ENCODE measurements around the gene SPG21. TPM values are rescaled to one million over a fixed set of nuclear protein-coding genes. Genes with fewer than 3 reads are reported as not detected.

Gene SPG21, protein sequence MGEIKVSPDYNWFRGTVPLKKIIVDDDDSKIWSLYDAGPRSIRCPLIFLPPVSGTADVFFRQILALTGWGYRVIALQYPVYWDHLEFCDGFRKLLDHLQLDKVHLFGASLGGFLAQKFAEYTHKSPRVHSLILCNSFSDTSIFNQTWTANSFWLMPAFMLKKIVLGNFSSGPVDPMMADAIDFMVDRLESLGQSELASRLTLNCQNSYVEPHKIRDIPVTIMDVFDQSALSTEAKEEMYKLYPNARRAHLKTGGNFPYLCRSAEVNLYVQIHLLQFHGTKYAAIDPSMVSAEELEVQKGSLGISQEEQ
- total RNA-seq: 10 to 100 TPM; 56.0 to 60.4 TPM

GRCh38 chr15:64989416-64990167 is at the start of gene SPG21:
SPG21 (minus strand) TSS chr15:64989914; CDS start chr15:64983569, 6,345 bp downstream.
- Mint-ChIP-seq H3K36me3 (peaks cover 10% of the 10 kb centered on the region), H3K27me3 (no peaks in the 10 kb centered on the region), H3K4me1 (peaks cover 51% of the 10 kb centered on the region), H3K27ac (peak within 1 kb of the TSS; percentile 94), H3K9me3 (ENCODE audit: low read depth) (no peaks in the 10 kb centered on the region), H3K4me3 (peak within 1 kb of the TSS; percentile 92)
- CTCF ChIA-PET: no interaction called here
- ATAC-seq: peak; percentile 94
- peak; percentile 94 for DNase-seq

- H3K27ac Mint-ChIP-seq: no peak overlapping the region
- H3K36me3 Mint-ChIP-seq: no peaks in the 10 kb centered on the region
- H3K27me3 Mint-ChIP-seq: no peaks in the 10 kb centered on the region
- no peaks in the 10 kb centered on the region for H3K9me3 Mint-ChIP-seq (ENCODE audit: low read depth)
- no peak for ATAC-seq
- CTCF ChIA-PET: interaction anchor here (1.3 kb wide), 1 partner anchor 63 kb away, joined by 3 read pairs; no protein-coding TSS in a partner anchor
- no peak for DNase-seq
- no peak overlapping the region for H3K4me3 Mint-ChIP-seq
- H3K4me1 Mint-ChIP-seq: peaks cover under 1% of the 10 kb centered on the region
Measured at GRCh38 chr15:65038836-65039235, 49.1 kb upstream of the SPG21 start.

GRCh38 chr15:65038428-65038827 is 48.7 kb upstream of the SPG21 start:
- DNase-seq (no peak), ATAC-seq (no peak)
- Mint-ChIP-seq H3K27me3 (no peaks in the 10 kb centered on the region), H3K9me3 (ENCODE audit: low read depth) (no peaks in the 10 kb centered on the region), H3K36me3 (no peaks in the 10 kb centered on the region), H3K27ac (no peak overlapping the region), H3K4me3 (no peak overlapping the region), H3K4me1 (peaks cover 5% of the 10 kb centered on the region)
- CTCF ChIA-PET: interaction anchor here (1.3 kb wide), 1 partner anchor 63 kb away, joined by 3 read pairs; no protein-coding TSS in a partner anchor

DNA sequence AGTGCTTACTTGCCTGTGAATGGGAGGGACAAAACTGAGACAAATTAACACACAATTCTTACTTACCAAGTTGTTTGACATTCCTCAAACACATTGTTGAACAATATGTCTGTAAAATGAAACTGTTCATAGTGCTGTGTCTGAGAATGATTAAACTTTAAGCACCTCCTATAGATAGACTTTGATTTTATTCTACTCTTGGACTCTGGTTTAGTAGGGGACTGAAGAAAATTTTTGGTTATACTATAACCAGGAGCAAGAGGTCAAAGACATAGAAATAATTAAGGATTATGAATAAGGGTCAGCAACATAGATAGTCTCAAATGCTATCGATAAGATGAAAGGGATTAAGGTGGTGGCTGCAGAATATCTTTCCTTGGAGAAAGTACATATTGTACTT is 47.6 kb upstream of the SPG21 start:
- Mint-ChIP-seq H3K36me3 (no peaks in the 10 kb centered on the region), H3K9me3 (ENCODE audit: low read depth) (no peaks in the 10 kb centered on the region), H3K4me3 (no peak overlapping the region), H3K27me3 (peaks cover 7% of the 10 kb centered on the region), H3K4me1 (peaks cover 9% of the 10 kb centered on the region), H3K27ac (no peak overlapping the region)
- CTCF ChIA-PET: no interaction called here
- DNase-seq (no peak), ATAC-seq (no peak)

DNA sequence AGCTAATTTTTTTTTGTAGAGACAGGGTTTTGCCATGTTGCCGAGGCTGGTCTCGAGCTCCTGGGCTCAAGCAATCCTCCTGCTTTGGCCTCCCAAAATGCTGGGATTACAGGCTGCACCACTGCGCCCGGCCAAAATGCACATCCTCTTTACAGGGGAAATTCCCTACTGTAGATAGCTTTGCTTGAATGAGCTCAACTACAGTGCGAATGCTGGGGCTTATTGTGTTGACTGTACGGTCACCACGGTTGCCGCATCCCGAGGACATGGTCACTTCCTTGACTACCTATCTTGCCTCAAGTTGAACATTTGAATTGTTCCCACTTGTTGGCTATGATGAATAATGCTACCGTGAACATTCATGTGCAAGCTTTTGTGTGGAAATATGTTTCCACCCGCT is 45.0 kb upstream of the SPG21 start:
- Mint-ChIP-seq H3K27me3 (peaks cover 20% of the 10 kb centered on the region), H3K36me3 (no peaks in the 10 kb centered on the region), H3K27ac (no peak overlapping the region), H3K9me3 (ENCODE audit: low read depth) (no peaks in the 10 kb centered on the region), H3K4me3 (no peak overlapping the region), H3K4me1 (peaks cover 11% of the 10 kb centered on the region)
- DNase-seq (no peak), ATAC-seq (no peak)
- CTCF ChIA-PET: interaction anchor here (1.0 to 2.3 kb wide), 13 partner anchors 8 to 350 kb away, joined by 3 to 16 read pairs (median 6); partner anchors contain the start of genes PARP16 and PDCD7

DNA sequence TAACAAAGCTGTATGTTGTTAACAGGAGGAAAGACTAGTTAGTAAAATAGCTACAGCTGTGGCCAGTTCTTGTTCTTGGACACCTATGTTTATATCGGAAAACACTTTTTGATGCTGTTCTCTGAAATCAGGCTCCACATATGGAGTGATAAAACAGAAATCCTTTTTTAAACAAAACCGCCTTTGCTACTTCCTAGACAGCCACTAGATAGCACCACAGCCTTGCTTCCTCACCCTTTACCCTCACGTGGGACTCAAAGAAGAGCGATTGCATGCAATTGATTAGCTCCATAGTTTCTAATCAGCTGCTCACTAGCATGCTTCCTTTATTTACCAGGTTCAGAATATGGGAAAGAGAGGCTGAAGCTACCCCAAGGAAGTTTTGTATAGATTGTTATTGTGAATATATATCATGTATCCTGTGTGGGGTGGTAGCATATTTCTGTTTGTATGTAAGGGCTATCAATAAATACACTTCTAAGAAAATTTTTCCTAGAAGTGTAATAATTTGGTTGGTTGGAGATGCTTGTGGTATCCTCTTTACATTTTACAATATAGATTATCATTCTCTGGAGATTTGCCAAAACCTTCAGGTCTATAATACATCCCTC is 44.0 kb upstream of the SPG21 start:
- Mint-ChIP-seq H3K36me3 (no peaks in the 10 kb centered on the region), H3K27ac (no peak overlapping the region), H3K27me3 (peaks cover 20% of the 10 kb centered on the region), H3K4me3 (no peak overlapping the region), H3K4me1 (peaks cover 11% of the 10 kb centered on the region), H3K9me3 (ENCODE audit: low read depth) (no peaks in the 10 kb centered on the region)
- DNase-seq (no peak), ATAC-seq (no peak)
- CTCF ChIA-PET: interaction anchor here (0.6 to 2.3 kb wide), 24 partner anchors 9 to 351 kb away, joined by 3 to 16 read pairs (median 5); partner anchors contain the start of genes KBTBD13 and PARP16

GRCh38 chr15:65032801-65033537 is 43.3 kb upstream of the SPG21 start:
- no peaks in the 10 kb centered on the region for H3K36me3 Mint-ChIP-seq
- H3K4me3 Mint-ChIP-seq: no peak overlapping the region
- peaks cover 17% of the 10 kb centered on the region for H3K4me1 Mint-ChIP-seq
- ATAC-seq (peak; percentile 27), DNase-seq (peak; percentile 58)
- H3K27ac Mint-ChIP-seq: no peak overlapping the region
- CTCF ChIA-PET: interaction anchor here (0.9 to 2.3 kb wide), 16 partner anchors 10 to 352 kb away, joined by 3 to 16 read pairs (median 5); partner anchors contain the start of genes KBTBD13 and PARP16
- H3K27me3 Mint-ChIP-seq: peaks cover 20% of the 10 kb centered on the region
- H3K9me3 Mint-ChIP-seq (ENCODE audit: low read depth): no peaks in the 10 kb centered on the region

DNA sequence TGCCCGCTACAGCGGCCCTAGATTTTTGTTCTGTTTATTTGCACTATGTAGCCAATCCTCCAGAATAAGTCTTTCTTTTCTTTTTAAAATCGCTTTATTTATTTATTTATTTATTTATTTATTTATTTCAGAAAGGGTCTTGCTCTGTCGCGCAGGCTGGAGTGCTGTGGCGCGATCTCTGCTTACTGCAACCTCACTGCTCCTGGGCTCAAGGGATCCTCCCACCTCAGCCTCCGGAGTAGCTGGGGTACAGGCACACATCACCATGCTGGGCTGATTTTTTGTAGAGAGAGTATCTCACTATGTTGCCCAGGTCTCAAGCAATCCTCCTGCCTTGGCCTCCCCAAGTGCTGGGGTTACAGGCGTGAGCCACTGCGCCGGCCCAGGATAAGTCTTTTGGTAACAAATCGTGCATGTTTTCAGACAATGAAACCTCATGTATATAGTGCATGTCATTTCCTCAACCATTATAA is 40.1 kb upstream of the SPG21 start:
- ATAC-seq (no peak), DNase-seq (no peak)
- Mint-ChIP-seq H3K4me3 (peak overlapping the region; percentile 89), H3K9me3 (ENCODE audit: low read depth) (no peaks in the 10 kb centered on the region), H3K27ac (no peak overlapping the region), H3K4me1 (peaks cover 25% of the 10 kb centered on the region), H3K36me3 (peaks cover 9% of the 10 kb centered on the region), H3K27me3 (peaks cover 20% of the 10 kb centered on the region)
- CTCF ChIA-PET: no interaction called here

DNA sequence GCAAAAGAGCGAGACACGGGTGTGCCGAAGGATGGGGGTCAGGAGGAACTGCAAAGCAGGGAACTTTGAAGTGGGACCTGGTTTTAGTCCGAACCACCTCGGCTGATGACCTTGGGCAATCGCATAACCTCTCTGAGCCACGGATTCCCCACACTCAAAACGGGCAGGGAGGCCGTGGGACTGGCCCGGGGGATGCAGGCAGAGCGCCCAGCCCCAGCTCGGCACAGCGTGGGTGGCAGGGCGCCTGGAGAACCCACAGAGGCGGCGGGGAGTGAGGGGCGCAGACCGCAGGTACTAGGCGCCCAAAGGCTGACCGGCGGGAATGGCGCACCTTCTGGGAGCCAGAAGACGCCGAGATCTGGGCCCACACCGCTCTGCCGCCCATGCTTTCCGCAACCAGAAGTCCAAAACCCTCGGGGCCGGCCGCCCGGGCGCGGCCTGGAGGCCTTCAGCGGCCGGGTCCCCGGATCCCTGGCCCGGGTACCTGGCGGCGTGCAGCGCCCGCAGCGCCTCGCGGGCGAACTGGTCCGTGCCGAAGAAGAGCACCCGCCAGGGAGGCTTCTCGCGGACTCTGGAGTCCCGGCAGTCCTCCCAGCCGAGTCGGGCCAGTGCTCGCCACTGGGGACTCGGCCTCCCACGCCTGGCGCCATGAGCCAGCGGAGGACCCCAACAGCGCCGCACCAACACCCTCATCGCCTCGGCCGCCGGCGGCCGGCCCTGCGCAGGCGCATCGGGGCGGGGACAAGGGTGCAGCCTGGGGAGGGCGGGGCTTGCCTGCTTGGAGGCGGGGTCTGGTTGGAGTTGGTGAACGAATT is 39.4 kb upstream of the SPG21 start, which contains the start of gene MTFMT:
TSS of gene MTFMT (minus strand) at position 719 of the 815 bp plus-strand sequence. CDS start at position 693, 26 bp downstream.
- CTCF ChIA-PET: no interaction called here
- ATAC-seq (peak; percentile 96), DNase-seq (peak; percentile 94)
- Mint-ChIP-seq H3K4me3 (peak within 1 kb of the TSS; percentile 89), H3K27me3 (peaks cover 20% of the 10 kb centered on the region), H3K36me3 (peaks cover 13% of the 10 kb centered on the region), H3K27ac (peak within 1 kb of the TSS; percentile 79), H3K4me1 (peaks cover 25% of the 10 kb centered on the region), H3K9me3 (ENCODE audit: low read depth) (no peaks in the 10 kb centered on the region)

GRCh38 chr15:65028338-65028737 is 38.6 kb upstream of the SPG21 start:
- ATAC-seq: no peak
- DNase-seq: no peak
- peak overlapping the region; percentile 79 for H3K27ac Mint-ChIP-seq
- H3K9me3 Mint-ChIP-seq (ENCODE audit: low read depth): no peaks in the 10 kb centered on the region
- H3K4me3 Mint-ChIP-seq: peak overlapping the region; percentile 89
- CTCF ChIA-PET: interaction anchor here (0.9 kb wide), 1 partner anchor 244 kb away, joined by 4 read pairs; no protein-coding TSS in a partner anchor
- peaks cover 20% of the 10 kb centered on the region for H3K27me3 Mint-ChIP-seq
- peaks cover 16% of the 10 kb centered on the region for H3K36me3 Mint-ChIP-seq
- peaks cover 19% of the 10 kb centered on the region for H3K4me1 Mint-ChIP-seq

GRCh38 chr15:65027593-65027992 is 37.9 kb upstream of the SPG21 start:
- no peak for ATAC-seq
- Mint-ChIP-seq H3K27me3 (peaks cover 15% of the 10 kb centered on the region), H3K9me3 (ENCODE audit: low read depth) (no peaks in the 10 kb centered on the region), H3K36me3 (peaks cover 19% of the 10 kb centered on the region), H3K4me1 (peaks cover 16% of the 10 kb centered on the region), H3K4me3 (peak overlapping the region; percentile 89), H3K27ac (peak overlapping the region; percentile 79)
- DNase-seq: no peak
- CTCF ChIA-PET: interaction anchor here (0.9 kb wide), 1 partner anchor 243 kb away, joined by 4 read pairs; no protein-coding TSS in a partner anchor

DNA sequence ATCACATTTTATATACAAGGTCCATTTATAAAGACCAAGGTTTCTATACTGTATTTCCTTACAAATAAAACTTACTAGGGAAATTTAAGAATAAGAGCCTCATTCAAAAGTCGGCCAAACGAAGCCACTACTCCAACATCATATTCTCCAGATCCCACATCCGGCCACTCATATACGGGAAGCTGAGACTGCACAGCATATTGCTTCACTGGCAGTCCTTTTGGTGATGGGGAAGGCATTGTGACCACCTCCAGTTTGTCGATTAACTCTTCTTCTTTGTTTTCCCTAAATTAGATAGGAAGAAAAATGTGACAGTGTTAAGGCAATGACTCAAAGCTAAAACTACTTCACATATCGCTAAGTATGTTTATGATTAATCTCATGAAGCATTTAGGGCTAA is 37.0 kb upstream of the SPG21 start:
- Mint-ChIP-seq H3K27me3 (peaks cover 7% of the 10 kb centered on the region), H3K4me3 (no peak overlapping the region), H3K9me3 (ENCODE audit: low read depth) (no peaks in the 10 kb centered on the region), H3K36me3 (peaks cover 19% of the 10 kb centered on the region), H3K4me1 (peaks cover 14% of the 10 kb centered on the region), H3K27ac (peak overlapping the region; percentile 59)
- CTCF ChIA-PET: no interaction called here
- DNase-seq: no peak
- no peak for ATAC-seq

Measured in activated CD8-positive, alpha-beta memory T cell treated with anti-CD3 and anti-CD28 coated beads, Interleukin-2, amount 10 ng/mL, durations not matched to agents 7 days and 5 days (primary cell).